ENCODE results near the gene DPYD. TPM values are rescaled to one million over a fixed set of nuclear protein-coding genes. Genes with fewer than 3 reads are reported as not detected.

The DPYD gene
- total and polyA plus RNA-seq, 9 of the 15 experiments (the other 6 are each of a cell fraction or from before 2014, with no cell fraction given) = 0.03 to 0.25 (median 0.08) TPM; not detected in 2

DNA sequence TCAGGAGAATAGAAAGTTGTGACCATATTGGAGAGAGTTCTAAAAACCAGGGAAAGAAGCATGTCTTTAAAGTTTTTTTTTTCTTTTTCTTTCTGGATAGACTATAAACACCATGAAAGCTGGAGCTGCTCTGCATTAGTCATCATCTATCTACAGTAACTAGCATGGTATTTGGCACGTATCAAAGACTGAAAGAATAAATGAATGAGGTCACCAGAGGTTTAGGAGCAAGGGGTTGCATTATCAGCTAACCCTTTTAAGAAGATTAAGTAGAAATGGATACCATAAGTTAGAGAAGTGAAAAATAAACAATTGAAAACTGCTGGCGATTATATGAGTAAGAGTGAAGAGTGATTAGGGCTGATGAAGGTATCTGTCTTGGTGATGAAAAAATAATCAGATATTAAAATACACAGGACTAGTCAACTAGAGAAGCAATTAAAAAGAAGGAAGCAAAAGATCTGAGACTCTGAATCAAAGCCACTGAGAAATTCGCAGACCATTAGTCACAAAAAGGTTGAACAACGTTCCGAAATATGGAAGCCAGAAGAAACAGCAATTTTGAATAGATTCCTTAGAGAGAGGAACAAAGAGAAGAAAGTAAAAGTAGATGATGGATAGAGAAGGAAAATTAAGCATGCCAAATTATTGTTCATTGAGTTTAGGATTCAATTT is 536.4 kb downstream of the DPYD start:
- FAIRE-seq (no peak), ATAC-seq (no peak), DNase-seq (ENCODE audit: extremely low read depth in 1 of 4, low spot score in 3 of 4) (no peak)
- H3K4me3 ChIP-seq = no peak overlapping the region
- no peaks in the 10 kb centered on the region for H3K4me1 ChIP-seq (replicated peaks in 1 of 2; ENCODE audit: control insufficient read depth in 2 of 2, insufficient read depth in 2 of 2, low read length in 2 of 2)
- H3K9ac ChIP-seq (ENCODE audit: insufficient read depth in 1 of 2, low read depth in 2 of 2, low read length in 2 of 2) = no peak overlapping the region
- no peaks in the 10 kb centered on the region for H3K9me3 ChIP-seq (replicated peaks; ENCODE audit: control insufficient read depth, insufficient read depth, low read depth, low read length)
- BruUV-seq (replicated peaks) = no TSS peak
- H2AFZ ChIP-seq (ENCODE audit: low read depth, low read length) = no peak overlapping the region
- intact Hi-C loops (cut with micrococcal nuclease) = no loop called here
- ChIA-PET CTCF (ENCODE audit: low intra/inter-chr PET ratio) (no interaction called here), POLR2A (no interaction called here)
- 0% methylated on average over 5 of the region's 5 CpGs for WGBS (ENCODE audit: insufficient coverage, low coverage, missing lambda C conversion rate)
- no peaks in the 10 kb centered on the region for H4K20me1 ChIP-seq (replicated peaks; ENCODE audit: control insufficient read depth, insufficient read depth, low read length)
- no peaks in the 10 kb centered on the region for H3K27me3 ChIP-seq (ENCODE audit: control insufficient read depth in 2 of 2, insufficient read depth in 2 of 2, low read length in 2 of 2)
- H3K4me2 ChIP-seq (ENCODE audit: insufficient read depth, low read length) = no peak overlapping the region
- in situ Hi-C loops (cut with MboI) = no loop called here
- no peaks in the 10 kb centered on the region for H3K79me2 ChIP-seq (ENCODE audit: control insufficient read depth, insufficient read depth, low read length)
- H3K36me3 ChIP-seq (ENCODE audit: control insufficient read depth, insufficient read depth, low read length) = no peaks in the 10 kb centered on the region
- no peaks in the 10 kb centered on the region for H3K9me1 ChIP-seq (ENCODE audit: control insufficient read depth, insufficient read depth, low read length)
- H3K27ac ChIP-seq (ENCODE audit: extremely low read depth, low read depth, low read length) = no peak overlapping the region
- TF ChIP-seq RHOXF2B (CRISPR knock-in tag; conservative IDR thresholded peaks at IDR 0.05) (no peak), SRSF3 (IDR thresholded peaks at IDR 0.05; ENCODE audit: insufficient read depth, low read length) (no peak), GABPB1 (CRISPR knock-in tag; IDR thresholded peaks at IDR 0.05) (no peak), ZC3H4 (CRISPR knock-in tag; IDR thresholded peaks at IDR 0.05; ENCODE audit: borderline replicate concordance) (no peak), FOXA1 (IDR thresholded peaks at IDR 0.05; ENCODE audit: borderline replicate concordance) (no peak), MTA2 (IDR thresholded peaks at IDR 0.05; ENCODE audit: low read depth) (no peak), CHD7 (IDR thresholded peaks at IDR 0.05; ENCODE audit: low read depth, low read length) (no peak), L3MBTL2 (IDR thresholded peaks at IDR 0.05) (no peak), ZNF77 (CRISPR knock-in tag; IDR thresholded peaks at IDR 0.05) (no peak), MEF2D (tag; conservative IDR thresholded peaks at IDR 0.05; ENCODE audit: low read depth) (no peak), ZNF232 (CRISPR knock-in tag; IDR thresholded peaks at IDR 0.05) (no peak), CHD4 (IDR thresholded peaks at IDR 0.05; ENCODE audit: insufficient read depth, insufficient replicate concordance, low read depth, low read length, poor library complexity, severe bottlenecking) (no peak)
